IPS DF 4.7 (cell line): ENCODE results near the gene RPL11.
"Not testable (repeated sequence)": the region's sequence is repeated elsewhere in the genome, so short reads cannot be mapped to it uniquely, and the experiment has no call there.

Experiments used
- DNase-seq: peaks from one replicate; pipeline ENCODE4 v3.0.0-alpha.2; 2013; ENCODE audit warnings: low spot score; ENCODE audit errors: extremely low read depth

RPL11 gene

GRCh38 chr1:23684415-23684814, 7.2 kb upstream of the RPL11 start:
- no peak for DNase-seq

- not testable (repeated sequence) for DNase-seq
Measured at GRCh38 chr1:23685197-23685596, 6.4 kb upstream of the RPL11 start.

GRCh38 chr1:23687680-23688079, 3.9 kb upstream of the RPL11 start:
- DNase-seq: not testable (repeated sequence)

GRCh38 chr1:23688281-23688680, 3.3 kb upstream of the RPL11 start:
- not testable (repeated sequence) for DNase-seq

- DNase-seq: no peak
Measured at GRCh38 chr1:23692308-23692871, 784 bp downstream of the RPL11 start.

GRCh38 chr1:23693599-23693998, 2.0 kb downstream of the RPL11 start:
- no peak for DNase-seq

GRCh38 chr1:23694371-23694770, 2.8 kb downstream of the RPL11 start:
- DNase-seq: no peak

GRCh38 chr1:23695667-23696066, 4.1 kb downstream of the RPL11 start:
- no peak for DNase-seq

GRCh38 chr1:23696335-23696989, 4.9 kb downstream of the RPL11 start:
- DNase-seq: no peak

- no peak for DNase-seq
Measured at GRCh38 chr1:23698466-23698865, 6.9 kb downstream of the RPL11 start.

- no peak for DNase-seq
Measured at GRCh38 chr1:23699280-23700179, 7.9 kb downstream of the RPL11 start.

- no peak for DNase-seq
Measured at GRCh38 chr1:23701310-23701709, 9.7 kb downstream of the RPL11 start.

- DNase-seq: no peak
Measured at GRCh38 chr1:23701996-23702395, 10.4 kb downstream of the RPL11 start.

GRCh38 chr1:23704834-23705495, 13.4 kb downstream of the RPL11 start:
- DNase-seq: no peak

GRCh38 chr1:23709229-23709628, 17.6 kb downstream of the RPL11 start:
- DNase-seq: no peak

GRCh38 chr1:23718482-23718881, 26.9 kb downstream of the RPL11 start:
- DNase-seq: peak; percentile 81

- no peak for DNase-seq
Measured at GRCh38 chr1:23719162-23719820, 27.7 kb downstream of the RPL11 start.

GRCh38 chr1:23720256-23720995, 28.8 kb downstream of the RPL11 start:
- no peak for DNase-seq

- no peak for DNase-seq
Measured at GRCh38 chr1:23722652-23723051, 31.0 kb downstream of the RPL11 start.

- DNase-seq: no peak
Measured at GRCh38 chr1:23726686-23727085, 35.1 kb downstream of the RPL11 start.
